NCI-H226 (cell line): ENCODE results near the gene TMEM209.
"Not testable (repeated sequence)": the region's sequence is repeated elsewhere in the genome, so short reads cannot be mapped to it uniquely, and the experiment has no call there.

Source experiments
- DNase-seq: peaks from one replicate; pipeline ENCODE4 v3.0.0-alpha.2; 2015

TMEM209 gene

DNA sequence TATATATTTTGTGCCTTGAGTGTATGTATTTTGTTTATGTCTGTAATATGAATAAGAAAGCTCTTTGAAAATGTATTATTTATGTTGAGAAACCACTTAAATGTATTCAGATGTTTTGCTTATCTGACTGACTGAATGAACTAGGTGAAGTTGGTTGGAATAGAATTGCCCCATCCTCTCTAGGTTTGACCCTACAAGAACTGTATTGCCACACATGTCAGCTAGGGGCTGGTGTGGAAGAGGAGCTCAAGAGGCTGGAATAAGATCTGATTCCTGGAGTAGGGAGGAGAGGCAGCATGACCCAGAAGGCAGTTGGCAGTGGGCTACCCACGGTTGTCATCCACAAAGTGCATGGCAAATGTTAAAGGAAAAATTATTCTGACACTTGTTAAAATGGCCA, 11.5 kb upstream of the TMEM209 start:
- DNase-seq, result no peak

DNA sequence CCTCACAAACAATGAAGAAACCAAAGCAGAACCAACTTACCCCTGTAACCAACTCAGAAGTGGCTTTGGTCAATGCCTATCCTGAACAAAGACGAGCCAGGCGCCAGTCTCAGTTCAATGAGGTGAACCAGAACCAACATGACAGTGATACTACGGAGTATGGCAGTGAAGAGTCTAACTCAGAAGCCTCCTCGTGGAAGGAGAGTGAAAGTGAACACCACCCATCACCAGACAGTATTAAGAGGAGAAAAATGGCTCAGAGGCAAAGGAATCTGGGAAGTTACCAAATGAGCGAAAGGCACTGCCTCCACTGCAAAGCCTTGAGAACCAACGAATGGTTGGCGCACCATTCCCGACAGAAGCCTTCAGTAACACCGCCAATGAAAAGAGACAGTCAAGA, 10.8 kb upstream of the TMEM209 start:
- DNase-seq, result no peak

DNA sequence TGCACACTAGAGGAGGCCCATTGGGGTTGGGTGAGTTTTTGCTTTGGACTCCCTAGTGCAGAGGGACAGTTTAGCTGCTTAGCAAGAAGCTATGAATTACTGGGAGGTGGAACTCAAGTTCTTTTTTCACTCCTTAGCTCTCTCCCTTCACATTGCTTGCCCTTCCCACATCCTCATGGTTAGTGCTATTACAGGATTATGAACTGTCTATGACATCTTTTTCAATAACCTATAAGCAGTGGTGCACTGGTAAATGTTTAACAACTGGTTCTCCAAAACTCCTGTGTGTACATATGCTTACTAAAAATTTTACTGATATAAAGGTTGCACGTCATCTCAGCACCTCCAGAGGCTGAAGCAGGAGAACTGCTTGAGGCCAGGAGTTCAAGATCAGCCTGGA, 8.6 kb upstream of the TMEM209 start:
- DNase-seq, result no peak

DNA sequence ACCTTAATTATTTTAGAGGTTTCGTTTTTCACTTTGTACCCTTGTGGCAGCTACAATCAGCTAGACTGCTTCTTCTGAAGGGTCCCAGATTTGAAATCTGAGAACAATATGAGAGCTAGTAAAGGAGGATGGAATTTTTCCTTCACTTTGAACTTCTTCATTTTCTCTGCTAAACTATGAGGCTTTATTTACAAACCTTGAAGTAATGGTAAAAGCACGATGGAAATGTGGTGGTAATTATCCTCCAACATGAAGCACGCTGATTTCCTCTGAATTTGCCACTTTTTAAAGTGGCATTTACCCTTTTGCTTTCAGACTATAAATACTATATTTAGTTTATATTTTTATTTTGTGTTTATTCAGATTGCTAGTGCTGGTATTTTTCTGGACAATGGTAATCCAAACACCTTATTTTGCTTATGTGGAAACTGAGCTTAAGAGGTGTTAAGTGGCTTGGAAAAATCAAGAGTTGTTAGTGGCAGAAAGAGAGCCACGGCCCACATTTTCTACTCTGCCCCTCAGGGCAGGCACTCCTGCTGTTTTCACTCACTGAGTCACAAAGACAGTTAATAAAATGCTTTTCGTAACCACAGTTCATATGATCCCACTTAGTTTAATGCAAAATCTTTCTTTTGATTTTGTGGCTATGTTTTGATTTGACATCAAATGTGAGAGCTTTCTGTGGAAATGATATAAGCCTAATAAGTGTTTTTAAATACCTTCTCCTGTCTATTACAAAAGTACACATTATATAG, 5.2 kb upstream of the TMEM209 start:
- DNase-seq, result no peak

DNA sequence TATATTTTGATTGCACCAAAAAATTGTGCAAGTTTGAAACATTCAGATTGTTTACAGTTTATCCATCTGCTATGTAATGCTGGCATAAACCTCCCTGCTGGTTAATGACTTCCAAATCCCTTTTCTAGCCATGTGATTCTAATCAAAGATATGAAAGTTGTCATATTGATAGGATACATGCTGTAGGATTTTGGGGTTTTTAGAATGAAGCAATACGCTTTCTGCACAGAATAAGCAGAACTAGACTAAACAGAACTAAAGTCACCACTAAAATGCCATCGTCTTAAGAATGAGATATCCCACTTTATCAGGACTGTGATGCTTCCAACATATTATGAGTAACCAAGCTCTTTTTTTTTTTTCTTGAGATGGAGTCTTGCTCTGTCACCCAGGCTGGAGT, 3.3 kb upstream of the TMEM209 start:
- no peak for DNase-seq

DNA sequence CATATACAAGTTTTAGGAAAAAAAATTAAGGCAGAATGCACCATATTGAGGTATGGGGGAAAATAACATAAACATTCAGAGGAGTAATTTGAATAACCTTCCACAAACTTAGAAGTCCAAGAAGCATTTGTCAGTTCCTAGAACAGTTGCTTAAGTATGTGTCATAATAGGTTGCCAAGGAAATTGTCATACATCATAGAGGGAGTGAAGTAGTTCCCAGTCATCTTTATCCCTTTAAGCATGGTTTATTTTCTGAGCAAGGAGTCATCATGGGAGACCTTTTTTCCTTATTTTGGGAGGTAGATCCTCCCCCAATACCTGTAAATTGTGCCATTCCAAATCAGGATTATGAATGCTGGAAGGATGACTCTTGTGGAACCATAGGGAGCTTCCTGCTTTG, 2.4 kb upstream of the TMEM209 start, which contains the start of gene SSMEM1:
TSS of gene SSMEM1 (plus strand) at position 219 of the 400 bp plus-strand sequence. CDS start at position 270, 51 bp downstream.
- DNase-seq, result peak; percentile 74

DNA sequence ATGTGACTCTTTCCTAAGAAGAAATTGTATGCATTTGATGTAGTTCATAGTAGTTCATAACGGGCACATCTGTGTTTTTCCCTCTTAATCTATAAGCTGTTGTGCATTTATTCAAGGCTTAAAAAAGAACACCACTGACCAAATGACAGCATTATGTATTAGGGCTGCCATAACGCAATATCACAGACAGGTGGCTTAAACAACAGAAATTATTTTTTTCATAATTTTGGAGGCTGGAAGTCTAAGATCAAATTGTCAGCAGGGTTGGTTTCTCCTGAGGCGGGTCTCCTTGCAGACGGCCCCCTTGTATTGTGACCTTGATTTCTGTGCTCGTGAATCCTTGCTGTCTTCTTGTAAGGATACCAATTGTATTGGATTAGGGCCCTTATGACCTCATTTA, 1.8 kb upstream of the TMEM209 start:
- DNase-seq, result no peak

DNA sequence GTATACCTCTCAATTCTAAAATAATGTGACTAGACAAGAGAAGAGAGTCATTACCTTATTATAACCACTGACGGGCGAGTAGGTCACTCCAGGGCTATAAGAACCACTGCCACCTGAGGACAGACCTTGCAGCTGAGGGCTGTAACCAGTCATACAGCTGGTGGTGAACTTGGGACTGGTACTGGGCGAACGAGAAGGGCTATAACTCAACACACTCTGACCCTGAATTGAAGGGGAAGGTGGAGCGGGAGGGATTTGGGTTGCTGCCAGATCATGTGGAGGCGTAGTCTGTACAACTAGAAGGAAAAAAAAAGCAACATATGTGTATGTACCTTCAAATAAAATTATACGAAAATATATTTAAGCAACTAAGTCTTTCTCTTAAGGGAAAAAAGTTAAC, 3.4 kb downstream of the TMEM209 start:
- no peak for DNase-seq

DNA sequence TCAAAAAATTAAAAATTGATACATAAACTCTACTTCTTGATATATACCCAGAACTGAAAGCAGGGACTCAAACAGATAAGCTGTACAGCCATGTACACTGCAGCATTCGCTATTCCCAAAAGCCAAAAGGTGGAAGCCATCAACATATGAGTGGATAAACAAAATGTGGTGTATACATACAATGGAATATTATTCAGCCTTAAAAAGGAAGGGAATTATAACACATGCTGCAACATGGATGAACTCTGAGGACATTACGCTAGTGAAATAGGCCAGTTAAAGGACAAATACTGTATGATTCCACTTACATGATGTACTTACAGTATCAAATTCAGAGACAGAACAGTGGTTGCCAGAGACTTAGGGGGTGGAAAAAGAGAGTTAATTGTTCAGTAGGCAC, 8.1 kb downstream of the TMEM209 start:
- no peak for DNase-seq

DNA sequence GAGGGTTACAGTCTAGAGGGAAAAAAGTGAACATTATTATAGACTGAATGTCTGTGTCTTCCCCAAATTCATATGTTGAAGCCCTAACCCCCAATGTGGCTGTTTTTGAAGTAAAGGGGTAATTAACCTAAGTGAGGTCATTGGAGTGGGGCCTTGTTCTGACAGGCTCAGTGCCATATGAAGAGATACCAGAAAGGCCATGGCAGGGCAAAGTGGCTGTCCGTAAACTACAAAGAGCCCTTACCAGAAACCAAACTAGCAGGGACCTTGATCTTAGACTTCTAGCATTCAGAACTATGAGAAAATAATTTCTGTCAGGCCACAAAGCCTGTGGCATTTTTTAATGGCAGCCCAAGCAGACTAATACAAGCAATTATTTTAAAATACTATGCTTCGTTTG, 8.7 kb downstream of the TMEM209 start:
- DNase-seq, result no peak

DNA sequence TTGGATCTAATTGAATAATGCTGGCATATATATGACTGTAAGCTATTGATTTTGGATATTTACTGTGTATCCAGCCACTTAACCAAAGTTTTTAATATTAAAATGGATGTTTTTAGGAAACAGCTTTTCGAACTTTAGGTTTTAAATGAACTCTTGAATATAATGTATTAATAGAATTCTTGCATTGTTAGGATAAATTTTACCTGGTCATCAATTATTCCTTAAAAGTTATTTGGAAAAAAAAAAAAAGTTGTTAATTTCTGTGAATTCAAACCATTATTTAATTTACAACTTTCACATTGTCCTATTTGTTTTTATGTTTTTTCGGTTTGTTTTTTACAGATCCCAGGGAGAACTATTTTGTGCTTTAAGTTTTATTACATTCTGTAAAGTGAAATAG, 9.8 kb downstream of the TMEM209 start:
- DNase-seq, result no peak

DNA sequence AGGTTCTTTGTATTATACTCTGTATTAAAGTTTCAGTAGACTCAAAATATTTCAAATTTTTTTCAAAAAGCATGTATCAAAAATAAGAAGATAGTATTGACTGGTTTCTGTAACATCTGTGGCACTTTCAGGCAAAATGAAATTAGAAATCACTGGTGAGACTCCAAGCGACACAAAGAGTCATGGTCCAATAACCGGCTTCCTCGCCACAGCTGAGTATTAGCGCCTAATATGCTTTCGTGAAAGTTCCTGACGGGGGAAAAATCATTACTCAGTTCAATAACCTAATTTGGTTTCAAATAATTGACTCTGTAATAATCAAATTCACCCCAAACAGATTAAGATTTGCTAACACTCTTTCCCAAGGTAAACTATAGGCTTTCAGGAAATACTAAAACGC, 13.4 kb downstream of the TMEM209 start:
- DNase-seq, result no peak

DNA sequence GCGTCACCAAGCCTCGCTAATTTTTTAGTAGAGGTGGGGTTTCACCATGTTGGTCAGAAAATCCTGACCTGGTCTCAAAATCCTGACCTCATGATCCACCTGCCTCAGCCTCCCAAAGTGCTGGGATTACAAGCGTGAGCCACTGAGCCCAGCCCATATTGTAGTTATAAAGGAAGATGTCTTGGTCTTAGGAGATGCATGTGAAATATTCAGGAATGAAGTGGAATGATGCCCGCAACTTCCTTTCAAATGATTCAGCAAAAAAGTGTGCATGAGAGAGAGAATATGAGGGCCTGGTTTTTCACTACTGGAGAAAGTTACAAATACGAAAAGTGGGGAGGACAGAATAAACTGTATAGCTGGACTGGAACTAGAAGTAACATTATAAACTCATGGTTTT, 15.9 kb downstream of the TMEM209 start:
- DNase-seq, result peak; percentile 30

DNA sequence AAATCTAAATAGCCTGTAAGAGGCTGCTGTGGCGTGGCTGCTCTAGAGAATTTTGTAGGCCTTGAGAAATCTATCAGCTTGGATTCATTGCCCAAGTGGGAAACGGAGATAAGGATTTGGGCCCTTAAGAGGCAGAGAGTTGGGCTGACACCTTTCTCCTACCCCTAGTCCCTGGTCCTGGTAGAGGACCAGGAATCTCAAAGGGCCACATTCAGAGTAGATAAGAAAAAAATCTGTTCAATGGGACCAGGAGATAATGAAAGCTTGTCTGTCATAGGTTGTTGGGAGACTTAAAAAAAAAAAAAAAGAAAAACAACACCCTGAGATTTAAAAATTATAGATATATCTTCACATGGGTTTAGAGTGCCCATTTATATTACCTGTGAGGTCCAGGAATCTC, 17.8 kb downstream of the TMEM209 start:
- DNase-seq, result no peak

DNA sequence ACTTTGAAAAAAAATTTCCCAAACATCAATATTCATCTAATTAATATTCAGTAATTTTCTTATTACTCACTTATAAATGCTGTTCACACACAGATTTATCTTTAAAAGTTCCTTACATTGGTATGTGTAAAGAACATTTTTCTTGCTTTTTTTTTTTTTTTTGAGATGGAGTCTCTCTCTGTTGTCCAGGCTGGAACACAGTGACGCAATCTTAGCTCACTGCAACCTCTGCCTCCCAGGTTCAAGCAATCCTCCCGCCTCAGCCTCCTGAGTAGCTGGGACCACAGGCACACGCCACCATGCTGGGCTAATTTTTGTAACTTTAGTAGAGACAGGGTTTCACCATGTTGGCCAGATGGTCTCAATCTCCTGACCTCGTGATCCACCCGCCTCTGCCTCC, 20.9 kb downstream of the TMEM209 start:
- not testable (repeated sequence) for DNase-seq

DNA sequence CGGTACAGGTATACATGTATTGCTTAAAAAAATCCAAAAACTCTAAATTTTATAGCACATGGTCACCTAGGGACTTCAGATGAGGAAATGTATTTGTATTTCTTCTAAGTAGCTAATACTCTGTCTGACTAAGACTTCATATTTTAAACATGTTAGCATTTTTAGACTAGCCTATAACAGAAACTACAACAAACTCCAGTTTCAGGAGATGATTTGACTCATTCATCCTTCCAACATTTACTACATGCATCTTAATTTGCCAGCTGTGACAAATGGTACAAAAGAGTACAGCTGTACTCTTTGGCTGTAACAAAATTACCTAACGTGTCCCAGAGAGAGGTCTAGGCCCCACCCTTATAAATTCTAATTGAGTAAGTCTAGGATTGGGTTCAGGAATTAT, 22.2 kb downstream of the TMEM209 start:
- DNase-seq, result no peak

DNA sequence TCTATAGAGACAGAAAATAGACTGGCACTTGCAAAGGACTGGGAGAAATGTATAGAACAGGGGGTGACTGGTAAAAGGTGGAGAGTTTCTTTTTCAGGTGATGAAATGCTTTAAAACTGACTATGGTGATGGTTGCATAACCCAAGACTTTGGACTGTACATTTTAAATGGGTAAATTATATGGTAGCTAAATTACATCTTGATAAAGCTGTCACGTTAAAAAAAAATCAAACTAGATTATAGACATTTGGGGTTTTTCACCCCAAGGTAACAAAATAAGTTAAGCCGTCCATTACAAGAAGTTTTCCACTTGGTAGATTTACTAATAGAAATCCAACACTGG, 24.0 kb downstream of the TMEM209 start:
- no peak for DNase-seq

DNA sequence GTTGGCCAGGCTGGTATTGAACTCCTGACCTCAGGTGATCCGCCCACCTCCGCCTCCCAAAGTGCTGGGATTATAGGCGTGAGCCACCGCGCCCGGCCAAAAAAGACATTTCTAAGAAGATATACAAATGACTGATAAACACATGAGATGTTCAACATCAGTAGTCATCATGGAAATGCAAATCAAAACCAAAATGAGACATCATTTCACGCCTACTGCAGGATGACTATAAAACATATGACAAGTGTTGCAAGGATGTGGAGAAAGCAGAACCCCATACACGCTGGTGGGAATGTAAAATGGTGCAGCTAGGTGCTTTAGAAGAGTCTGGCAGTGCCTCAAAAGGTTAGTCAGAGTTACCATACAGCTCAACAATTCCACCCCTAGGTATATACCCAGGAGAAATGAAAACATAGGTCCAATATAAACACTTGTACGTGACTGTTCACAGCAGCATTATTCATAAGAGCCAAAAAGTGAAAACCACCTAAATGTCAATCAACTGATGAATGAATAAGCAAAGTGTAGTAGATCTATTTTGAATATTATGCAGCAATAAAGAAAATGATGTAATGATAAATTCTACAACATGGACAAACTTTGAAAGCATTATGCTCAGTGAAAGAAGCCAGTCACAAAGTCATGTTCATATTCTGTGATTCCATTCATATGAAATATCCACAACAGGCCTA, 24.5 kb downstream of the TMEM209 start:
- peak; percentile 92 for DNase-seq

DNA sequence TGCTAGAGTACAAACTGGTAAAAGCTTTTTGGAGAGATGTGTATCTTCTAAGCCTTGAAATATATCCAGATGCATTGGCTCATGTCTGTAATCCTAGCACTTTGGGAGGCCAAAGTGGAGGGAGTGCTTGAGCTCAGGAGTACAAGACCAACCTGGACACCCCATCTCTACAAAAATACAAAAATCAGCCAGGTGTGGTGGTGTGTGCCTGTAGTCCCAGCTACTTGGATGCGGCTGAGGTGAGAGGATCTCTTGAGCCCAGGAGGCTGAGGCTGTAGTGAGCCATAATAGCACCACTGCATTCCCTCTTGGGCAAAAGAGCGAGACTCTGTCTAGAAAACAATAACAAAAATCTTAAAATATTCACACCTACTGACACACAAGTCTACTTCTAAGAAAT, 25.6 kb downstream of the TMEM209 start:
- DNase-seq, result no peak

DNA sequence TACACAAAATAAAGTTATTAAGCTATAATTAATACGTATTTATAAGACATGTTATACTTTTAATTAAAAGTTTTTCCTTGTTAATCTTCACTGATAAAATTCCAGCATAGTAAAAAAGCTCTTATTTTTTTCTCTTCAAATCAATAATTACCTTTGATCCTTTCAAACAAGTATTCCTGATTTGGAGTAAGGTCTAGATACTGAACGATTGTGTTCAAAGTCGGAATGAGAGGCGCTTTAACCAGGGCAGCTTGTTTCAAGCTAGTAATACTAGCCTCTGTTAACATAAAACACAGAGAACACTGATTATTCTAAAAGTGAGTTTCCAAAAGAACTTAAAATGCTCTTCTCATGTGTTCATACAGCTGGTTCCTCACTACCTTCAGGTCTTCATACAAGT, 27.0 kb downstream of the TMEM209 start:
- DNase-seq, result no peak

DNA sequence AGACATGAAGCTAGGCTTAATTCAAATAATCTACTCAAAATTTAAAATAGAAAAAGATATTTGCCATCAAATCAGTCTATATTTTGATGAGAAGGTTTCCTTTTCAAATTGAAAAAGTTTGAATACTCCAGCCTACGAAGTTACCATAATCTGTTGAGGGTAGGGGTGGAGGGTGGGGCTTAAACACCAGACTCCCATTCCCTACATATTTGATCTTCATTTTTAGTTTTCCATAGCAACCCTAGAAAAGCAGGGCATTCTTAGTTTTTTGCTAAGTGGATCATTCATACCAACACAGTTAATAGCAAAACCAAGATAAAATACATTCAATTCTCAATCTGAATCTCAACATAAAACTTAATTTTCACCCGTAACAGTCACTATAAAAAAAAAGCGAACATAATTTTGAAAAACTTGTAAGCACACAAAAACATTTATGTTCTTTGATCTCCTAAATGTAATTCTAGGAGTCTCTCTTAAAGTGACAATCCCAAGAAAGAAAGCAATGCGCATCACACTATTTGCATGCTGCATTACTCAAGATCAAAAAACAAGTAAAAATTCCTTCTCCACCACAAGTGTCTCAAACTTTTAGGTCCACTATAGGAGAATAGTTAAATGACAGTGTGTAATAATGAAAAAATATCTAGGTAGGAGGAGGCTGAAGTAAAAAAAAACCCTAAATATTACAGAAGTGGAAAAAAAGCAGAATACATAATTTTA, 30.8 kb downstream of the TMEM209 start:
- no peak for DNase-seq

DNA sequence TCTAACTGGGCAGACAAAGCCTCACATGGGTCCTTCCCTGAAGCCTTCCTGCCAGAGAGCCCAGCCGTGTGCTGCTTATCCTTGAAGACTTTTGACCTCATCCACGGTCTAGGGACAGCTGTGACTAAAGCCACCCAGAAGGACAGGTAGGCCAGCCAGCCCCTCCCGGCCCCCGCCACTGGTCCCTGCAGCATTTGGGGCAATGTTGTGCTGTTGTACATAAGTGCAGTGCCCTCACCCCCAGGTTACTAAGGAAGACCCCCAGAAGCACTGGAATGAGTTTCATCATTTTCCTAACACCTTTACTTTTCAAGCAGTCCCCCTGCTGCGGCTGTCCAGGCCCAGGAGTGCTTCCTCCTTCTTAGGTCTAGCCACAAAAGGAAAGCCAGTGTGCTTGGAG, 43.0 kb downstream of the TMEM209 start:
- no peak for DNase-seq

DNA sequence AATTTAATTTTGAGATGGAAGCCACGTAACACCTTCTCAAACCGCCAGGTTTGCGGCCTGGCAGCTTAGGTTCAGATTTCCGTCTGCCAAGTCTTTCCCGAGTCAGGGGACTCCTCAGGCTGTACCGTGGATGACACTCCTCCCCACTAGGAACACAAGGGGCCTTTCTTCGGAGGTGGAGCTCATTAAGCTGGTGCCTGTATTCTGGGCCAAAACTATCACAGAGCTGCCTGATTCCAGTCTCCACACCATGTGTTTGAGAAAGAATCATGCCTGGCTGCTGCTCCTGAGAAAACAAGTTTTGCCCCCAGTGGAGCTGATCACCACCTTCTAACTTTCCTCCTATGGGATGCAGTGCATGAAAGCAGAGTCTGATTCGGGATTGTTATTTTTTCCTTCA, 44.8 kb downstream of the TMEM209 start:
- DNase-seq, result no peak

DNA sequence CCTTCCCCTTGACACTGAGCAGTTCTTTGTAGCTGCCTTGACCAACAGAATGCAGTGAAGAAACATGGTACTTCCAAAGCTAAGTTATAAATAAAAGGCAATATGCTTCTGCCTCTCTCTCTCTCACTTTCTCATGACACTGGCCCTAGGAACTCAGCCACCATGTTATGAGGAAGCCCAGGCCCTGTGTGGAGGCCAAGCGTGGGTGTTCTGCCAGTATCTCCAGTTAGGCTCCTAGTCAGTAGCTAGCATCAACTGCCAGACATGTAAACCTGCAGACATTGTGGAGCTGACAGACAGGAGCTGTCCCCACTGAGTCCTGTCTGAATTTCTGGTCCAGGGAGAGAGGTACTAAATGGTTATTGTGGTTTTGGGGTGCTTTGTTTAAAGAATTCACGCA, 45.2 kb downstream of the TMEM209 start:
- DNase-seq, result no peak
